Fibroblast of the aortic adventitia (primary cell): ENCODE measurements around the gene GEMIN2. TPM values are rescaled to one million over a fixed set of nuclear protein-coding genes. Genes with fewer than 3 reads are reported as not detected.

ENCODE experiments used
- DNase-seq: peaks from one replicate; pipeline ENCODE4 v3.0.0-alpha.2; 2010; ENCODE audit warnings: low read depth
- H3K4me3 ChIP-seq: 2 replicates; pipeline ENCODE4 v1.5.1; 2011; ENCODE audit warnings: low read depth, mild to moderate bottlenecking, control low read depth, low read length, moderate library complexity
- CTCF ChIP-seq: IDR thresholded peaks from 2 replicates; pipeline ENCODE4 v1.5.1; 2011; ENCODE audit warnings: mild to moderate bottlenecking, low read length, control low read depth, inconsistent platforms; ENCODE audit not compliant: insufficient read depth
- small RNA-seq: library from RNA; depleted of rRNA; stranded (forward); fragments of <200 nt; gene quantifications from one replicate; pipeline ENCODE3, GENCODE V24; 2012
- total RNA-seq: library from RNA; depleted of rRNA; stranded (reverse); fragments of >200 nt; gene quantifications from 2 replicates; pipeline ENCODE4 v1.2.3, GENCODE V29; 2012; ENCODE audit warnings: low replicate concordance

Gene GEMIN2
- total RNA-seq, 1 donor = 21.4 TPM

DNA sequence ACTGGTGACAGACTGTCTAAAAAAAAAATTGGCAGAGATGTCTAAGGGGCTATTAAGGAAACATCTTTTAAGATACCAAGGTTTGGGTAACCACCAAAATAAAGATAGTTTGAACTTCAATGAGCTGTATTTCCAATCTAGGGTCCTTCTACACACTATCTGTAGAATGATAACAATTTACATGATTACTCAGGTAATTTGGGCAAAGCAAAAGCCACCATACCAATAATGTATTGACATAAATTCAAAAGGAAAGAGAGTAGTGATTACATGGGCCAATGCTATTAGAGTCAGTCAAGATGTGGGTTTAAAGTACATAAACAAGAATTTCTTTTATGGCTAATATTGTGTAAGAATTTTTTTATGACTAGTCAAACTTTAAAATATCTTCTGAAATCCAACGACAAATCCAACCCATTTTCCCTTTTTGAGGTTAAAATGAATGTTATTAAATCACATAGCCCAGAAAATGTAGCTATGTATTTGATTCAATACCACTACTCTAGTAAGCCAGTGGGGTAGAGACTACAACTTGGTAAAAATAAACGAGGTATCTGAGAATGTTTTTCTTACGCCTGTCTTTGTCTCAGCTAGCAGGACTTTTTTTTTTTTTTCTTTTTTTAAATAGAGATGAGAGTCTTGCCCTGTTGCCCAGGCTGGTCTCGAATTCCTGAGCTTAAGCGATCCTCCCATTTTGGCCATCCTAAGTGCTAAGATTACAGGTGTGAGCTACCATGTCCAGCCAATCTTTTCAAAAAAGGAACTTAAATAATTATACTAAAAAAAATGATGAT lies 71.3 kb downstream of the GEMIN2 start:
- no peak for TF ChIP-seq CTCF
- DNase-seq = no peak
- no peak overlapping the region for H3K4me3 ChIP-seq

Small RNA genes within 50 kb of the gene (small RNA-seq; reads per million reads assigned to genes)
- not detected for gene AL109628.1

Other genes starting within 250 kb of the GEMIN2 start
- gene SEC23A, start 11.1 kb upstream of the GEMIN2 start, total RNA-seq = 298 and 1,157 TPM in 2 replicates
- 23.2 and 34.0 TPM in 2 replicates for gene TRAPPC6B, start 56.0 kb downstream of the GEMIN2 start, total RNA-seq
- 21.7 and 44.2 TPM in 2 replicates for gene PNN, start 60.9 kb downstream of the GEMIN2 start, total RNA-seq
- gene MIA2, start 119.6 kb downstream of the GEMIN2 start, total RNA-seq = 20.4 and 121 TPM in 2 replicates